Measurements from ENCODE around the gene ENOX1. TPM values are rescaled to one million over a fixed set of nuclear protein-coding genes. Genes with fewer than 3 reads are reported as not detected.

Gene ENOX1
- total and polyA plus RNA-seq, 2 of the 13 experiments (the other 11 are each of a cell fraction or from before 2014, with no cell fraction given): not detected

DNA sequence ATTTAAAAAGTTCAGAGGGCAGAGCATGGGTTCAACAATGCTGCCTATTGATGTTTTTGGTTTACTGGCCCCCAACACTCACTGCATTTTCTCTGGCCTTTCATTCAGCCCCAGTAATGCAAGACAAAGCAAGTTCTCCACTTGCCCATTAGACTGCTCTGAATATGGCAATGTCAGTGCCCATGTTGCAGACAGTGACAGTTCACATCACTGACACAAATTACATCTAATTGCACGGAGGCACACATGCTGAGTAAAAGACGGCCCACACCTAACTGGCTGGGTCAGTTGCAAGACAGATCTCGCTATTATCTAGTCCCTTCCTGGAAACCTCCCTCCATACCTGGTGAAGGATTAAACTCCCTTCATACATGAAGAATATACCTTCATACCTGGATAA lies 54.0 kb downstream of the ENOX1 start (continued):
- TF ChIP-seq, protein P1, sequence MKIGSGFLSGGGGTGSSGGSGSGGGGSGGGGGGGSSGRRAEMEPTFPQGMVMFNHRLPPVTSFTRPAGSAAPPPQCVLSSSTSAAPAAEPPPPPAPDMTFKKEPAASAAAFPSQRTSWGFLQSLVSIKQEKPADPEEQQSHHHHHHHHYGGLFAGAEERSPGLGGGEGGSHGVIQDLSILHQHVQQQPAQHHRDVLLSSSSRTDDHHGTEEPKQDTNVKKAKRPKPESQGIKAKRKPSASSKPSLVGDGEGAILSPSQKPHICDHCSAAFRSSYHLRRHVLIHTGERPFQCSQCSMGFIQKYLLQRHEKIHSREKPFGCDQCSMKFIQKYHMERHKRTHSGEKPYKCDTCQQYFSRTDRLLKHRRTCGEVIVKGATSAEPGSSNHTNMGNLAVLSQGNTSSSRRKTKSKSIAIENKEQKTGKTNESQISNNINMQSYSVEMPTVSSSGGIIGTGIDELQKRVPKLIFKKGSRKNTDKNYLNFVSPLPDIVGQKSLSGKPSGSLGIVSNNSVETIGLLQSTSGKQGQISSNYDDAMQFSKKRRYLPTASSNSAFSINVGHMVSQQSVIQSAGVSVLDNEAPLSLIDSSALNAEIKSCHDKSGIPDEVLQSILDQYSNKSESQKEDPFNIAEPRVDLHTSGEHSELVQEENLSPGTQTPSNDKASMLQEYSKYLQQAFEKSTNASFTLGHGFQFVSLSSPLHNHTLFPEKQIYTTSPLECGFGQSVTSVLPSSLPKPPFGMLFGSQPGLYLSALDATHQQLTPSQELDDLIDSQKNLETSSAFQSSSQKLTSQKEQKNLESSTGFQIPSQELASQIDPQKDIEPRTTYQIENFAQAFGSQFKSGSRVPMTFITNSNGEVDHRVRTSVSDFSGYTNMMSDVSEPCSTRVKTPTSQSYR (CRISPR knock-in tag; IDR thresholded peaks at IDR 0.05; ENCODE audit: borderline replicate concordance): no peak
- TF ChIP-seq, protein P2, sequence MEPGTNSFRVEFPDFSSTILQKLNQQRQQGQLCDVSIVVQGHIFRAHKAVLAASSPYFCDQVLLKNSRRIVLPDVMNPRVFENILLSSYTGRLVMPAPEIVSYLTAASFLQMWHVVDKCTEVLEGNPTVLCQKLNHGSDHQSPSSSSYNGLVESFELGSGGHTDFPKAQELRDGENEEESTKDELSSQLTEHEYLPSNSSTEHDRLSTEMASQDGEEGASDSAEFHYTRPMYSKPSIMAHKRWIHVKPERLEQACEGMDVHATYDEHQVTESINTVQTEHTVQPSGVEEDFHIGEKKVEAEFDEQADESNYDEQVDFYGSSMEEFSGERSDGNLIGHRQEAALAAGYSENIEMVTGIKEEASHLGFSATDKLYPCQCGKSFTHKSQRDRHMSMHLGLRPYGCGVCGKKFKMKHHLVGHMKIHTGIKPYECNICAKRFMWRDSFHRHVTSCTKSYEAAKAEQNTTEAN (CRISPR knock-in tag; conservative IDR thresholded peaks at IDR 0.05): no peak
- TF ChIP-seq ZEB1 (IDR thresholded peaks at IDR 0.05; ENCODE audit: insufficient replicate concordance, low read depth) (no peak), SALL2 (CRISPR knock-in tag; IDR thresholded peaks at IDR 0.05) (no peak), PHF5A (CRISPR knock-in tag; IDR thresholded peaks at IDR 0.05; ENCODE audit: low read depth, unreplicated experiment) (no peak), SAP130 (CRISPR knock-in tag; IDR thresholded peaks at IDR 0.05; ENCODE audit: low read depth) (no peak)
- TF ChIP-seq, protein P3, sequence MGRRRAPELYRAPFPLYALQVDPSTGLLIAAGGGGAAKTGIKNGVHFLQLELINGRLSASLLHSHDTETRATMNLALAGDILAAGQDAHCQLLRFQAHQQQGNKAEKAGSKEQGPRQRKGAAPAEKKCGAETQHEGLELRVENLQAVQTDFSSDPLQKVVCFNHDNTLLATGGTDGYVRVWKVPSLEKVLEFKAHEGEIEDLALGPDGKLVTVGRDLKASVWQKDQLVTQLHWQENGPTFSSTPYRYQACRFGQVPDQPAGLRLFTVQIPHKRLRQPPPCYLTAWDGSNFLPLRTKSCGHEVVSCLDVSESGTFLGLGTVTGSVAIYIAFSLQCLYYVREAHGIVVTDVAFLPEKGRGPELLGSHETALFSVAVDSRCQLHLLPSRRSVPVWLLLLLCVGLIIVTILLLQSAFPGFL (CRISPR knock-in tag; IDR thresholded peaks at IDR 0.05): no peak
- TF ChIP-seq, protein P4, sequence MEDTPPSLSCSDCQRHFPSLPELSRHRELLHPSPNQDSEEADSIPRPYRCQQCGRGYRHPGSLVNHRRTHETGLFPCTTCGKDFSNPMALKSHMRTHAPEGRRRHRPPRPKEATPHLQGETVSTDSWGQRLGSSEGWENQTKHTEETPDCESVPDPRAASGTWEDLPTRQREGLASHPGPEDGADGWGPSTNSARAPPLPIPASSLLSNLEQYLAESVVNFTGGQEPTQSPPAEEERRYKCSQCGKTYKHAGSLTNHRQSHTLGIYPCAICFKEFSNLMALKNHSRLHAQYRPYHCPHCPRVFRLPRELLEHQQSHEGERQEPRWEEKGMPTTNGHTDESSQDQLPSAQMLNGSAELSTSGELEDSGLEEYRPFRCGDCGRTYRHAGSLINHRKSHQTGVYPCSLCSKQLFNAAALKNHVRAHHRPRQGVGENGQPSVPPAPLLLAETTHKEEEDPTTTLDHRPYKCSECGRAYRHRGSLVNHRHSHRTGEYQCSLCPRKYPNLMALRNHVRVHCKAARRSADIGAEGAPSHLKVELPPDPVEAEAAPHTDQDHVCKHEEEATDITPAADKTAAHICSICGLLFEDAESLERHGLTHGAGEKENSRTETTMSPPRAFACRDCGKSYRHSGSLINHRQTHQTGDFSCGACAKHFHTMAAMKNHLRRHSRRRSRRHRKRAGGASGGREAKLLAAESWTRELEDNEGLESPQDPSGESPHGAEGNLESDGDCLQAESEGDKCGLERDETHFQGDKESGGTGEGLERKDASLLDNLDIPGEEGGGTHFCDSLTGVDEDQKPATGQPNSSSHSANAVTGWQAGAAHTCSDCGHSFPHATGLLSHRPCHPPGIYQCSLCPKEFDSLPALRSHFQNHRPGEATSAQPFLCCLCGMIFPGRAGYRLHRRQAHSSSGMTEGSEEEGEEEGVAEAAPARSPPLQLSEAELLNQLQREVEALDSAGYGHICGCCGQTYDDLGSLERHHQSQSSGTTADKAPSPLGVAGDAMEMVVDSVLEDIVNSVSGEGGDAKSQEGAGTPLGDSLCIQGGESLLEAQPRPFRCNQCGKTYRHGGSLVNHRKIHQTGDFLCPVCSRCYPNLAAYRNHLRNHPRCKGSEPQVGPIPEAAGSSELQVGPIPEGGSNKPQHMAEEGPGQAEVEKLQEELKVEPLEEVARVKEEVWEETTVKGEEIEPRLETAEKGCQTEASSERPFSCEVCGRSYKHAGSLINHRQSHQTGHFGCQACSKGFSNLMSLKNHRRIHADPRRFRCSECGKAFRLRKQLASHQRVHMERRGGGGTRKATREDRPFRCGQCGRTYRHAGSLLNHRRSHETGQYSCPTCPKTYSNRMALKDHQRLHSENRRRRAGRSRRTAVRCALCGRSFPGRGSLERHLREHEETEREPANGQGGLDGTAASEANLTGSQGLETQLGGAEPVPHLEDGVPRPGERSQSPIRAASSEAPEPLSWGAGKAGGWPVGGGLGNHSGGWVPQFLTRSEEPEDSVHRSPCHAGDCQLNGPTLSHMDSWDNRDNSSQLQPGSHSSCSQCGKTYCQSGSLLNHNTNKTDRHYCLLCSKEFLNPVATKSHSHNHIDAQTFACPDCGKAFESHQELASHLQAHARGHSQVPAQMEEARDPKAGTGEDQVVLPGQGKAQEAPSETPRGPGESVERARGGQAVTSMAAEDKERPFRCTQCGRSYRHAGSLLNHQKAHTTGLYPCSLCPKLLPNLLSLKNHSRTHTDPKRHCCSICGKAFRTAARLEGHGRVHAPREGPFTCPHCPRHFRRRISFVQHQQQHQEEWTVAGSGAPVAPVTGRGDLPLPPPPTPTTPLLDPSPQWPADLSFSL (CRISPR knock-in tag; IDR thresholded peaks at IDR 0.05): no peak
- TF ChIP-seq, protein P5, sequence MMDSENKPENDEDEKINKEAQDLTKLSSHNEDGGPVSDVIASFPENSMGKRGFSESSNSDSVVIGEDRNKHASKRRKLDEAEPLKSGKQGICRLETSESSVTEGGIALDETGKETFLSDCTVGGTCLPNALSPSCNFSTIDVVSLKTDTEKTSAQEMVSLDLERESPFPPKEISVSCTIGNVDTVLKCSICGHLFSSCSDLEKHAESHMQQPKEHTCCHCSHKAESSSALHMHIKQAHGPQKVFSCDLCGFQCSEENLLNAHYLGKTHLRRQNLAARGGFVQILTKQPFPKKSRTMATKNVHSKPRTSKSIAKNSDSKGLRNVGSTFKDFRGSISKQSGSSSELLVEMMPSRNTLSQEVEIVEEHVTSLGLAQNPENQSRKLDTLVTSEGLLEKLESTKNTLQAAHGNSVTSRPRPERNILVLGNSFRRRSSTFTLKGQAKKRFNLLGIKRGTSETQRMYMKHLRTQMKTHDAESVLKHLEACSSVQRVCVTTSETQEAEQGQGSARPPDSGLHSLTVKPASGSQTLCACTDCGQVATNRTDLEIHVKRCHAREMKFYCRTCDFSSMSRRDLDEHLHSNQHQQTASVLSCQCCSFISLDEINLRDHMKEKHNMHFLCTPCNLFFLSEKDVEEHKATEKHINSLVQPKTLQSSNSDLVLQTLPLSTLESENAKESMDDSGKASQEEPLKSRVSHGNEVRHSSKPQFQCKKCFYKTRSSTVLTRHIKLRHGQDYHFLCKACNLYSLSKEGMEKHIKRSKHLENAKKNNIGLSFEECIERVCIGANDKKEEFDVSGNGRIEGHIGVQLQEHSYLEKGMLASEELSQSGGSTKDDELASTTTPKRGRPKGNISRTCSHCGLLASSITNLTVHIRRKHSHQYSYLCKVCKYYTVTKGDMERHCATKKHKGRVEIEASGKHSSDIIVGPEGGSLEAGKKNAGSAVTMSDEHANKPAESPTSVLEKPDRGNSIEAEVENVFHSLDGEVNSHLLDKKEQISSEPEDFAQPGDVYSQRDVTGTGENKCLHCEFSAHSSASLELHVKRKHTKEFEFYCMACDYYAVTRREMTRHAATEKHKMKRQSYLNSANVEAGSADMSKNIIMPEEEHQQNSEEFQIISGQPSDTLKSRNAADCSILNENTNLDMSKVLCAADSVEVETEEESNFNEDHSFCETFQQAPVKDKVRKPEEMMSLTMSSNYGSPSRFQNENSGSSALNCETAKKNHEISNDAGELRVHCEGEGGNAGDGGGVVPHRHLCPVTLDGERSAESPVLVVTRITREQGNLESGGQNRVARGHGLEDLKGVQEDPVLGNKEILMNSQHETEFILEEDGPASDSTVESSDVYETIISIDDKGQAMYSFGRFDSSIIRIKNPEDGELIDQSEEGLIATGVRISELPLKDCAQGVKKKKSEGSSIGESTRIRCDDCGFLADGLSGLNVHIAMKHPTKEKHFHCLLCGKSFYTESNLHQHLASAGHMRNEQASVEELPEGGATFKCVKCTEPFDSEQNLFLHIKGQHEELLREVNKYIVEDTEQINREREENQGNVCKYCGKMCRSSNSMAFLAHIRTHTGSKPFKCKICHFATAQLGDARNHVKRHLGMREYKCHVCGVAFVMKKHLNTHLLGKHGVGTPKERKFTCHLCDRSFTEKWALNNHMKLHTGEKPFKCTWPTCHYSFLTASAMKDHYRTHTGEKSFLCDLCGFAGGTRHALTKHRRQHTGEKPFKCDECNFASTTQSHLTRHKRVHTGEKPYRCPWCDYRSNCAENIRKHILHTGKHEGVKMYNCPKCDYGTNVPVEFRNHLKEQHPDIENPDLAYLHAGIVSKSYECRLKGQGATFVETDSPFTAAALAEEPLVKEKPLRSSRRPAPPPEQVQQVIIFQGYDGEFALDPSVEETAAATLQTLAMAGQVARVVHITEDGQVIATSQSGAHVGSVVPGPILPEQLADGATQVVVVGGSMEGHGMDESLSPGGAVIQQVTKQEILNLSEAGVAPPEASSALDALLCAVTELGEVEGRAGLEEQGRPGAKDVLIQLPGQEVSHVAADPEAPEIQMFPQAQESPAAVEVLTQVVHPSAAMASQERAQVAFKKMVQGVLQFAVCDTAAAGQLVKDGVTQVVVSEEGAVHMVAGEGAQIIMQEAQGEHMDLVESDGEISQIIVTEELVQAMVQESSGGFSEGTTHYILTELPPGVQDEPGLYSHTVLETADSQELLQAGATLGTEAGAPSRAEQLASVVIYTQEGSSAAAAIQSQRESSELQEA (CRISPR knock-in tag; IDR thresholded peaks at IDR 0.05; ENCODE audit: not compliant biosample characterization): no peak

Measured in HepG2 (cell line).